ENCODE data around the gene MYO1E.

The MYO1E gene

DNA sequence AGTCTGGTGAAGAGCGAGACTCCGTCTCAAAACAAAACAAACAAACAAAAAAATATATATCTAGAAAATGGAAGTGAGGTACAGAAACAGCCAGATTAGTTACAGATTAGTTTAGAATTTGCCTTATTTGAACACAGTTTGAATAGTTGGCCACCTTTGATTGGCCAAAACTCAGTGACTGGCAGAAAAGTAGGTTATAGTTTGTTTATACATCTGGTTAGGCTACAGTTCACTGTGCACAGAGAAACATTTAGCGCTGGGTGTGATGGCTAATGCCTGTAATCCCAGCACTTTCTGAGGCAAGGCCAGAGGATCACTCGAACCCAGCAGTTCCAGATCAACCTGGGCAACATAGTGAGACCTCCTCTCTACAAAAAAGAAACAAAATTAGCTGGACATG lies 114.4 kb downstream of the MYO1E start:
- no peak for DNase-seq

- no peak for DNase-seq
These were observed 115.5 kb downstream of the MYO1E start for GRCh38 chr15:59257140-59257539.

- no peak for DNase-seq
These were observed 116.2 kb downstream of the MYO1E start for GRCh38 chr15:59256482-59256881.

DNA sequence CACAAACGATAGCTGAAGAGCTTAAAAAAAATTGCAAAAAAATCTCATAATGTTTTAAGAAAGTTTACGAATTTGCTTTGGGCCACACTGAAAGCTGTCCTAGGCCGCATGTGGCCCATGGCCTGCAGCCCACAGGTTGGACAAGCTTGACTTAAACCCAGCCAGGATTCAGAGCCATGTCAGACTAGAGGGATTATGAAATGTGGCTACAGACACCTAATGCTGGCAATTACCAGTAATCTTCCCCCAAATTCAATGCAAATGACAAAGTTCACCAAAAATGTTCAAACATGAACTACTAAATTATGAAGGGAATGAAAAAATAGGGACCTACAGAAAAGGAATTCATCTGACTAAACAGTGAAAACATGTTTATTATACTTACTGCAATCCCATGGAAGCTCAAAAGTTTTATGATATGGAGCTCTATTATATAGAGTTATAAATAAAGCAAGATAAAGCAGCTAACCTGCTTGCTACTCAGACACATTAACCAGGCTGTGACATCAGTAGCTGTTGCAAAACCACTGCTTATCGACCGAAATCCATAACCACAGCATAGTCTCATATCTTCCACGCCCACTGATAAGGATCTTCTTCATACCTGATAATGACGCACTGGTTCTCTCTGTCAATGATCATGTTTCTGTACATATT lies 116.9 kb downstream of the MYO1E start:
- no peak for DNase-seq

- no peak for DNase-seq
These were observed 120.5 kb downstream of the MYO1E start for GRCh38 chr15:59252137-59252536.

DNA sequence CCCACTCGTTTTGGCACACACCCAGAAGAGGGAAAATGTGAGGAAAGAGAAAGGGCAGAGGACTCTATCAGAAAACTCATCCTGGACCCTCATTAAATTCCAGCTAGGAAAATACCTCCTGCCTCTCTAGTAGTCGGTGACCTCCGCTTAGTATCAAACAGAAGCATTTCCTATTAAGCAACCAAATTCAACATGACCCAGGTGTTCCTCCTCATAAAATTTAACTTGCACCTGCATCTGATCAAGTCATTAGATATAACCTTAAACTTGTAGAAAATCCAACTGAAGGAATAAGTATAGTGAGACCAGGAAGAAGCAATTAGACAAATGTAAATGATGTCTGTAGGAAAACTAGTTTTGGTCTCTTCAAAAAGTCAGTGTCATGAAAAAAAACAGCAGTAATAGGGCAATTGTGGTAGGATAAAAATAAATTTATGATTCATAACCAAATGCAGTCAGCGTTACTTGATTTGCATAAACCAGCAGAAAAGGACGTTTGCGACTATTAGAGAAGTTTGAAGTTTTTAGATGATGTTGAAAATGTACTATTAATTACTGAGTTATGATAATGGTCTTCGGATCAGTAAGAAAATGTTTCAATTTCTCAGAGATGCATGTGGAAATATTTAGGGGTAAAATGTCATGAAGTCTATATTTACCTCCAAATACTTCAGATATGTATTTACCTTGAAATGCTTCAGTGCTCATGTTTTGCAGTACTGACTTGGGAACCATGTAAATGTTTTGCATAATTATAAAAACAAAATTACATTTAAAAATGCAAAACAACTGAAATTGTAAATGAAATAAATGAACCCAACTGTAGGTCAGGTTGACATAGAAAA lies 121.4 kb downstream of the MYO1E start:
- no peak for DNase-seq

DNA sequence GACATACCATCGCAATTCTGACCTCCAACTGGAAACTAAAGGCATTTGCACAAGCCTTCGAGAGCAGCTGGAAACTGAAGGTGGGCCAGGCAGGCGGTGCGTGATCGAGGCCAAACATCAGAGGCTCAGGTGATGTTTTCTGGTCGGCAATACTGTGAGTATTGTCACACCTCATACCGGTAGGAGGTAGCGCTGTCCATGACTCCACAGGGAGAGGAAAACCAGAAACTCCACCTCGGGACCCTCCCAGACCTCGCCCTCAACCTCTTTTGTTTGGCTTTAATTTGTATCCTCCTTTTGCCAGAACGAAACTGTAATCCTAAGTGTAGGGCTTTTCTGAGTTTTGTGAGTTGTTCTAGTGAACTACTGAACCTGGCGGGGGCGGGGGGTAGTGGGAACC lies 122.4 kb downstream of the MYO1E start:
- DNase-seq: no peak

- no peak for DNase-seq
These were observed 122.9 kb downstream of the MYO1E start for GRCh38 chr15:59249816-59250215.

DNA sequence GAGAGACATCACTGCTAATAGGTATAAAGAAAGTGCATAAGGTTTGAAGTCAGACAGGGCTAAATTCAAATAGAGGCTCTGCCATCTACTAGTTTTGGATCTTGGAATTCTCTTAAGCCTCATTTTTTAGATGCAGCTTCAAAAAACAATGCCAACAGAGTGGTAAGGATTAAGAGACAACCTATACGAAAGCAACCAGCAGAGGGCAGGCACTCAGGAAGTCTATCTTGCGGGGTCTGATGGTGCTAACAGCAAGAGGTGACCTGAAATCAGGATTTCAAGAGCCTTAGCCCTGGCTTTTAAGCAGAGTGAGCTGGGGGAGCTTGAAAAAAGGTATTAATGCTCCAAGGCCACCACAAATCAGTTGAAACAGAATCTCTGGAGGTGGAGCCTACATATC lies 125.3 kb downstream of the MYO1E start:
- DNase-seq: no peak

- no peak for DNase-seq
These were observed 127.1 kb downstream of the MYO1E start for GRCh38 chr15:59245559-59245958.

DNA sequence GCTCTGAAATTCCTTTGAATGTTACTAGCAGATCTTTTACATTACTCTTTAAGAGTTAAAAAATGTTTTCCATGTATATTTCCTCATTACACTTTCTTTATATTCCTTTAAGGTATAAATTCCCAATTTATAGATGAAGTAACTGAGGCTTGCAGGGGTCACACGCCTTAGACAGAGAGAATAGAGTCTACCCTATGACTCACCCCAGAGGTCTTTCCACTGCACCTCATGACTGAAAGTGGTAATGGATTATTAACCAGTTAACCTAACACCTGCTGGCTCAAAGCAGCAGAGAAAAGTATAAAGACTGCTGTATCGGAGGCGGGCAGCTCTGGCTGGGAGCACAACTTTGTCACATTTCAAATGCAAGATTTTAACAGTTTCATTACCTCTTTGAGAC lies 128.3 kb downstream of the MYO1E start:
- no peak for DNase-seq

- DNase-seq: no peak
These were observed 129.0 kb downstream of the MYO1E start for GRCh38 chr15:59243622-59244021.

GRCh38 chr15:59242649-59243048 lies 130.0 kb downstream of the MYO1E start:
- DNase-seq: no peak

- DNase-seq: no peak
These were observed 132.6 kb downstream of the MYO1E start for GRCh38 chr15:59240036-59240435.

DNA sequence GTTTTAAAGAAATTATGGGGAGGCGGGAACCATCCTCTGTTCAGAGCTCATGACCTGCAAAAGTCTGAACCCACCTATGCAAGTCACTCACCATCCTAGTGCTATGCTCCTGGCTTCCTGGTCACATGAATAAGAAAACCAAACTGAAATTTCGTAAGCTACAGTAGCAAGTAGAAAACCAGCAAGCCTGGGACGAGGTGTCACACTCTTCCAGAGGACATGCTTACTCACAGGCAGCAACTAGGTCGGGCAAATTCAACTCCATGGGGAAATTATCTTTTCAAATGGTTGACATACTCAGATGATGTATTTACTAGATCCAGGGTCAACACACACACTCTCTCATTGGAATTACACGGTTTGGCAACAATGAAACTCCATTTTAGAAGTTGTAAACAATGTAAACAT lies 134.7 kb downstream of the MYO1E start:
- DNase-seq: no peak

DNA sequence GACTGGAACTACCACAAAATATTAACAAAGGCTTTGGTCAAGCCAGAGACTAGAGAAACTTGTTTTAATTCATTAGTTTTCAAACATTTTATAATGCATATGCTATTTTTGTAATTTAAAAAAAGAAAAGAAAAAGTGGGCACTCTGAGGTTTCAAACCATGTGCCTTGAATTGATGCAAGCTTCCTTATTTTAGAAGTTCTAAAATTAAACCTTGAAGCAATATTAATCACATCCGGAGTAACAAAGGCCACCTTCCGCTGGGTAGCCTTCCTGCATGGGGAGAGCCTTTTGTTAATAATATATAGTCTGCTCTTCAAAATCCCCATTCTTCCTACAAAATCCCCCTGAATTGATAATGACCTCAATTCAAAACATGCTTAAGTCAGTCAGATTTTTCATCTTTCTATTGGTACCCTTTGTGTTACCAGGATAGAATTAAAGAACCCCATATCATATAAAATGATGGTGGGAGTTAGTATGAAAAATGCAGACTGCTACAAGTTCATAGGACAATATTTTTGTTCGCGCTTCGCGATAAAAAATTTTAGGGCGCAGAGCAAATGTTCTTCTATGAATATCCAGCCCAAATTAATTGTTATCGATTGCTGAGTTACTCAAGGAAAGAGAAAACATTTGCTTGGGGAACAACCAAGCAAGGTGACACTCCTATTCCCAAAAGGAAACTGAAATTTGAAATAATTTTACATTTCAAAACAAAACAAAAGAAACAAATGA lies 135.4 kb downstream of the MYO1E start:
- no peak for DNase-seq

- DNase-seq: no peak
These were observed 136.3 kb downstream of the MYO1E start for GRCh38 chr15:59236394-59236793.

DNA sequence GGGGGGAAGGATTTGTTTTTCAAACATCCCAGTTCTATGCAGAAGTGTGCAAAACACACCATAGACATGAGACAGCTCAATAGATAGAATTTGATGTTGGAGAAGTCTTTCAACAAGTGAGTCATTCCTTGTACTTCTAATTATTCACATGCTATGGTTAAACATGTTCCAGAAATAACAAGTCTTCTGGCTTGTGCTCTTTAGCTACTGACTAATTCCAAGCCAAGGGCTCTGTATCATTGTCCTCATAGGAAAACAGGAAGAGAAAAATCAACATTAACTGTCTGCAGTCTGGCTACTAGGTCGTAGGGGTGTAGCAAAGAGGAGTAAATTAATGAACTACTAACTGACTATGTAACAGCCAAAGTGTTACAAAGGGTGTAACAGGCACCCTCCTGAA lies 140.2 kb downstream of the MYO1E start:
- DNase-seq: no peak

GRCh38 chr15:59230531-59231055 lies 142.1 kb downstream of the MYO1E start:
- no peak for DNase-seq

- DNase-seq: no peak
These were observed 143.2 kb downstream of the MYO1E start for GRCh38 chr15:59229453-59229852.

DNA sequence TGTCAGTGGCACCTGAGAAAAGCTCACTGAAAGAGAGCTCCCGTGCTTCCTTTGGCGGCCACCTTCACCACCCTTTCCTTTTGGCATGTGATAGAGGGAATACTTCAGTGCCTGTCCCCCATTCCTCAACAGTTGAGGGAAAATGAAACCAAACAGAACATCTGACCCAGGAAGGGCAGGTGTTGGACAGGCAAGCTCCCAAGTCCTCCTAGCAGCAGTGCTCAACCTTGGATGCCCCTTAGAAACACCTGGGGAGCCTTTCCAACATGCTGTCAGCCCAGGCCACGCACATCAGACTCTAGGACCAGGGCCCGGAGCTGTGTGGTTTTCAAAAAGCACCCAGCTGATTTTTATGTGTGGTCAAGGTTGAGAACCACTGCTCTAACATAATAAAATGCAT lies 143.7 kb downstream of the MYO1E start:
- DNase-seq: no peak

DNA sequence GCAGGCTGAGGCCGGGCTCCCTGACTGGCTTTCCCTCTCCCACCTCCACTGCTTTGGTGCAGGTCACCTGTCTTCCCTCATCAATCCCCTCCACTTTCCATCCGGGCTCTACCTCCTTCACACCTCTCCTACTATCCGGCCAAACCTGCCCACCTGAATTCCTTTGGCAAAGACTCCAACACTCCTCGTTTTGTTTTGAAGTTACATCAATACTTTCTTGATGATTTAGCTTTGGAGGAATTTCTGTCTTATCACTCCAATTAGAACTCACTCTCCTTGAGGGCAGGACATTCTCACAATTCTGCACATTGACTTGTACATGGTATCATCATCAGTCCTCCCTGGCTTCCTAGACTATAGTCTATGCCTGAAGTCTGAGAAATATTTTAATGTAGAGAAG lies 145.7 kb downstream of the MYO1E start:
- DNase-seq: no peak

DNA sequence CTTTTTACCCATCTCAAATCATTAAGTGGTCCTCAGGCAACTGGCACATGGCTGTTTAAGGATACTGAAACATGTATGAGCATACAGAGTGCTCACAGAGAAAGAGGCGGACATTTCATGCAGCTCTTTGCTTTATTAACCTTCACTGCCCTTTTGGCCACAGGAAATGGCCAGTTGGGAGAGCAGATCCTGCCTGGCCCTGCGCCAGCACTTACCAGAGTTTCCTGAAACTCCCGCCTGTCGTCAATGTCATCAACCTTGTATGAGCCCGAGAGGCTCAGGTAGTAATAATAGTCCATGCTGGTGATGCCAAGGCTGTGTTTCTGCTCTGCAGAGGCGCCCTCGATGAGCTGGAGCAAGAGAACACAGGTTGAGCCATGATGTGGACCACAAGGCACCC lies 148.2 kb downstream of the MYO1E start:
- DNase-seq: no peak

- no peak for DNase-seq
These were observed 148.9 kb downstream of the MYO1E start for GRCh38 chr15:59223736-59224135.

Measured in cortex of kidney (tissue), 1 donor.